Lower lobe of right lung (tissue), 2 donors: ENCODE data around the gene SIRPD. TPM values are rescaled to one million over a fixed set of nuclear protein-coding genes. Genes with fewer than 3 reads are reported as not detected.

ENCODE experiments used
- ATAC-seq, 2 donors: fragments of 200-7000 bp; cut with Tn5 transposase; one replicate each; pipeline ENCODE4 v1.9.1; 2020 to 2022; ENCODE audit warnings: mild to moderate bottlenecking in 2 of 2, moderate library complexity in 2 of 2
- DNase-seq: peaks from one replicate; pipeline ENCODE4 v3.0.0-alpha.2; 2020
- H3K27ac ChIP-seq: fragments of 200-600 bp; one replicate; pipeline ENCODE4 v1.8.0; 2022
- H3K27me3 ChIP-seq: fragments of 200-600 bp; one replicate; pipeline ENCODE4 v1.8.0; 2022; ENCODE audit warnings: low read depth
- H3K36me3 ChIP-seq: fragments of 200-600 bp; one replicate; pipeline ENCODE4 v1.8.0; 2022; ENCODE audit warnings: mild to moderate bottlenecking
- H3K4me1 ChIP-seq: fragments of 200-600 bp; one replicate; pipeline ENCODE4 v1.8.0; 2022
- H3K4me3 ChIP-seq: fragments of 200-600 bp; one replicate; pipeline ENCODE4 v1.8.0; 2022; ENCODE audit warnings: mild to moderate bottlenecking
- H3K9me3 ChIP-seq: fragments of 200-600 bp; one replicate; pipeline ENCODE4 v1.8.0; 2022
- CTCF ChIP-seq: fragments of 200-600 bp; IDR thresholded peaks from one replicate; pipeline ENCODE4 v1.8.0; 2022; ENCODE audit warnings: antibody characterized with exemption, mild to moderate bottlenecking
- intact Hi-C: fragments of 100-400 bp; cut with DNase I; formaldehyde crosslinking; loops from one replicate; pipeline ENCODE4 v1.11.0; 2022
- total RNA-seq: library from RNA; stranded (reverse); fragmentation: NEBNext Ultra II Directional; extraction: Animal tissue kit (Norgen Biotek cat#: 25700); gene quantifications from one replicate; pipeline ENCODE4 v1.2.1, GENCODE V29; 2021
- donor health status: DM: no; HTN: yes; CAD: no; lungs with severe emphysema.

The SIRPD gene
- total RNA-seq, 1 donor from 2014 or later, result 1.5 TPM

GRCh38 chr20:1489325-1489724, 68.2 kb downstream of the SIRPD start:
- Histone ChIP-seq H3K27ac (peak overlapping the region; percentile 75), H3K36me3 (no peaks in the 10 kb centered on the region), H3K9me3 (no peaks in the 10 kb centered on the region), H3K27me3 (no peaks in the 10 kb centered on the region), H3K4me1 (peaks cover 9% of the 10 kb centered on the region), H3K4me3 (peak overlapping the region; percentile 49)
- ATAC-seq, result peak in 1 of 2 donors; percentile 4
- intact Hi-C loops, result no loop called here
- TF ChIP-seq CTCF, result no peak
- DNase-seq, result no peak

- Histone ChIP-seq H3K36me3 (no peaks in the 10 kb centered on the region), H3K4me1 (no peaks in the 10 kb centered on the region), H3K27me3 (peaks cover 5% of the 10 kb centered on the region), H3K4me3 (no peak overlapping the region), H3K27ac (no peak overlapping the region), H3K9me3 (no peaks in the 10 kb centered on the region)
- intact Hi-C loops, result no loop called here
- TF ChIP-seq CTCF, result no peak
- no peak for ATAC-seq
- DNase-seq, result no peak
These were observed 70.9 kb downstream of the SIRPD start for GRCh38 chr20:1486566-1486965.

- TF ChIP-seq CTCF, result no peak
- H3K9me3 ChIP-seq, result no peaks in the 10 kb centered on the region
- DNase-seq (no peak), ATAC-seq (no peak)
- no peak overlapping the region for H3K4me3 ChIP-seq
- H3K27ac ChIP-seq, result no peak overlapping the region
- no peaks in the 10 kb centered on the region for H3K4me1 ChIP-seq
- no peaks in the 10 kb centered on the region for H3K36me3 ChIP-seq
- intact Hi-C loops, result no loop called here
- peaks cover 5% of the 10 kb centered on the region for H3K27me3 ChIP-seq
These were observed 72.9 kb downstream of the SIRPD start for GRCh38 chr20:1484438-1485116.

Other genes with a start within 250 kb of the SIRPD start
- 10.8 TPM for gene SDCBP2, start 228.6 kb downstream of the SIRPD start, total RNA-seq
- 291 TPM for gene FKBP1A, start 164.7 kb downstream of the SIRPD start, total RNA-seq
- 73.8 TPM for gene NSFL1C, start 90.9 kb downstream of the SIRPD start, total RNA-seq
- 32.2 TPM for gene SIRPB2, start 66.3 kb downstream of the SIRPD start, total RNA-seq
- 35.8 TPM for gene SIRPB1, start 62.3 kb upstream of the SIRPD start, total RNA-seq
- gene SIRPG, start 100.1 kb upstream of the SIRPD start, total RNA-seq, result 0.97 TPM